ENCODE results near the gene PERP.
A peak's percentile ranks its signal among the peaks of the same experiment; 100 is the strongest.
"Not testable (repeated sequence)": the region's sequence is repeated elsewhere in the genome, so short reads cannot be mapped to it uniquely, and the experiment has no call there.

PERP gene

GRCh38 chr6:138104618-138105213 lies 2.5 kb downstream of the PERP start:
- no peak for FAIRE-seq

- no peak for FAIRE-seq
Observed at GRCh38 chr6:138103871-138104270, 3.3 kb downstream of the PERP start.

GRCh38 chr6:138101946-138102731 lies 5.1 kb downstream of the PERP start:
- FAIRE-seq = no peak

- no peak for FAIRE-seq
Observed at GRCh38 chr6:138099832-138100231, 7.4 kb downstream of the PERP start.

- no peak for FAIRE-seq
Observed at GRCh38 chr6:138098306-138098705, 8.9 kb downstream of the PERP start.

- no peak for FAIRE-seq
Observed at GRCh38 chr6:138094260-138094659, 13.0 kb downstream of the PERP start.

GRCh38 chr6:138093632-138094031 lies 13.6 kb downstream of the PERP start:
- FAIRE-seq = peak; percentile 29

GRCh38 chr6:138092686-138093085 lies 14.5 kb downstream of the PERP start:
- FAIRE-seq = no peak

- no peak for FAIRE-seq
Observed at GRCh38 chr6:138089325-138089724, 17.9 kb downstream of the PERP start.

- peak; percentile 75 for FAIRE-seq
Observed at GRCh38 chr6:138088326-138088762, 18.9 kb downstream of the PERP start.

- no peak for FAIRE-seq
Observed at GRCh38 chr6:138087593-138088325, 19.5 kb downstream of the PERP start.

GRCh38 chr6:138086573-138087196 lies 20.5 kb downstream of the PERP start:
- peak; percentile 82 for FAIRE-seq

GRCh38 chr6:138085839-138086222 lies 21.4 kb downstream of the PERP start:
- no peak for FAIRE-seq

GRCh38 chr6:138084904-138085838 lies 22.0 kb downstream of the PERP start:
- FAIRE-seq = no peak

- FAIRE-seq = no peak
Observed at GRCh38 chr6:138082232-138082631, 25.0 kb downstream of the PERP start.

- FAIRE-seq = not testable (repeated sequence)
Observed at GRCh38 chr6:138079556-138079955, 27.7 kb downstream of the PERP start.

- no peak for FAIRE-seq
Observed at GRCh38 chr6:138078491-138078890, 28.7 kb downstream of the PERP start.

- peak; percentile 94 for FAIRE-seq
Observed at GRCh38 chr6:138073264-138073663, 34.0 kb downstream of the PERP start.

- no peak for FAIRE-seq
Observed at GRCh38 chr6:138063726-138064125, 43.5 kb downstream of the PERP start.

- no peak for FAIRE-seq
Observed at GRCh38 chr6:138054982-138055381, 52.2 kb downstream of the PERP start.

GRCh38 chr6:138052783-138053182 lies 54.4 kb downstream of the PERP start:
- FAIRE-seq = no peak

GRCh38 chr6:138044972-138045371 lies 62.2 kb downstream of the PERP start:
- no peak for FAIRE-seq

All from TTC549 (cell line).